ENCODE measurements around the gene ARF5.

ARF5 gene

DNA sequence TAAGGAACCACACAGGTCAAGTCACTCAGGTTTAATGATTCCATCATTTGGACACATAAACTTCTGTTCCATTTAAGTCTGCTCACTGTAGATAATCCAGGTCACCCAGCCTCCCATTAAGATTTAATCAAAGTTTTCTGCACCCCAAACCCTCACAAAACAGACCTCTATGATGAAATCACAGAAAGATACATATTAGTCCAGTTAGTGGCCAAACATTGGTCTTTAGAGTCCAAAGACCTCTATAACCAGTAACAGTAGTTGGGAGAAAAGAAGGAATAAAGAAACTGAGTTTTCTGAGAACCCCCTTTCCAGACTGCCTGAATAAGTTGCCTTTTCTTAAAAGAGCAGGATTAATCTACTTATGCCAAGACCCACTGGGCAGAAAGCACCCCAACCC, 7.6 kb upstream of the ARF5 start:
- Histone ChIP-seq H3K4me3 (ENCODE audit: low read length) (no peak overlapping the region), H3K36me3 (ENCODE audit: control insufficient read depth, low read length) (peaks cover 45% of the 10 kb centered on the region), H3K9me2 (replicated peaks; ENCODE audit: control insufficient read depth, low read length) (no peaks in the 10 kb centered on the region), H3K9me3 (ENCODE audit: control insufficient read depth, insufficient read depth, low read length) (no peaks in the 10 kb centered on the region), H3K4me1 (ENCODE audit: control insufficient read depth, low read length) (peaks cover 16% of the 10 kb centered on the region), H3K27ac (ENCODE audit: low read depth, low read length) (no peak overlapping the region), H3K79me2 (ENCODE audit: control insufficient read depth, low read length) (peaks cover 50% of the 10 kb centered on the region), H3K4me2 (ENCODE audit: low read length) (no peak overlapping the region), H4K20me1 (ENCODE audit: control insufficient read depth, insufficient read depth, low read depth, low read length) (peaks cover 18% of the 10 kb centered on the region; the same call in 1 of the 2 replicates), H3K27me3 (ENCODE audit: control insufficient read depth, low read length) (no peaks in the 10 kb centered on the region), H3F3A (ENCODE audit: control insufficient read depth, insufficient read depth) (no peaks in the 10 kb centered on the region)
- TF ChIP-seq, protein P1, sequence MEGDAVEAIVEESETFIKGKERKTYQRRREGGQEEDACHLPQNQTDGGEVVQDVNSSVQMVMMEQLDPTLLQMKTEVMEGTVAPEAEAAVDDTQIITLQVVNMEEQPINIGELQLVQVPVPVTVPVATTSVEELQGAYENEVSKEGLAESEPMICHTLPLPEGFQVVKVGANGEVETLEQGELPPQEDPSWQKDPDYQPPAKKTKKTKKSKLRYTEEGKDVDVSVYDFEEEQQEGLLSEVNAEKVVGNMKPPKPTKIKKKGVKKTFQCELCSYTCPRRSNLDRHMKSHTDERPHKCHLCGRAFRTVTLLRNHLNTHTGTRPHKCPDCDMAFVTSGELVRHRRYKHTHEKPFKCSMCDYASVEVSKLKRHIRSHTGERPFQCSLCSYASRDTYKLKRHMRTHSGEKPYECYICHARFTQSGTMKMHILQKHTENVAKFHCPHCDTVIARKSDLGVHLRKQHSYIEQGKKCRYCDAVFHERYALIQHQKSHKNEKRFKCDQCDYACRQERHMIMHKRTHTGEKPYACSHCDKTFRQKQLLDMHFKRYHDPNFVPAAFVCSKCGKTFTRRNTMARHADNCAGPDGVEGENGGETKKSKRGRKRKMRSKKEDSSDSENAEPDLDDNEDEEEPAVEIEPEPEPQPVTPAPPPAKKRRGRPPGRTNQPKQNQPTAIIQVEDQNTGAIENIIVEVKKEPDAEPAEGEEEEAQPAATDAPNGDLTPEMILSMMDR (IDR thresholded peaks at IDR 0.05; ENCODE audit: low read depth, low read length, poor library complexity, severe bottlenecking) = no peak
- TF ChIP-seq EZH2phosphoT487 (IDR thresholded peaks at IDR 0.05; ENCODE audit: borderline replicate concordance, low read length) = no peak

- Histone ChIP-seq H3K4me2 (ENCODE audit: low read length) (no peak overlapping the region), H3K36me3 (ENCODE audit: control insufficient read depth, low read length) (peaks cover 45% of the 10 kb centered on the region), H3K9me2 (replicated peaks; ENCODE audit: control insufficient read depth, low read length) (no peaks in the 10 kb centered on the region), H3F3A (ENCODE audit: control insufficient read depth, insufficient read depth) (peaks cover 1% of the 10 kb centered on the region; the same call in 1 of the 2 replicates), H4K20me1 (ENCODE audit: control insufficient read depth, insufficient read depth, low read depth, low read length) (peaks cover 18% of the 10 kb centered on the region; the same call in 1 of the 2 replicates), H3K79me2 (ENCODE audit: control insufficient read depth, low read length) (peaks cover 50% of the 10 kb centered on the region), H3K27me3 (ENCODE audit: control insufficient read depth, low read length) (no peaks in the 10 kb centered on the region), H3K4me1 (ENCODE audit: control insufficient read depth, low read length) (peaks cover 21% of the 10 kb centered on the region), H3K9me3 (ENCODE audit: control insufficient read depth, insufficient read depth, low read length) (no peaks in the 10 kb centered on the region), H3K4me3 (ENCODE audit: low read length) (no peak overlapping the region), H3K27ac (ENCODE audit: low read depth, low read length) (no peak overlapping the region)
- no peak for TF ChIP-seq EZH2phosphoT487 (IDR thresholded peaks at IDR 0.05; ENCODE audit: borderline replicate concordance, low read length)
- TF ChIP-seq, protein P1 (IDR thresholded peaks at IDR 0.05; ENCODE audit: low read depth, low read length, poor library complexity, severe bottlenecking) = no peak
Observed at GRCh38 chr7:127581716-127582115, 6.5 kb upstream of the ARF5 start.

- Histone ChIP-seq H4K20me1 (ENCODE audit: control insufficient read depth, insufficient read depth, low read depth, low read length) (peaks cover 18% of the 10 kb centered on the region; the same call in 1 of the 2 replicates), H3K27ac (ENCODE audit: low read depth, low read length) (no peak overlapping the region), H3K4me3 (ENCODE audit: low read length) (no peak overlapping the region), H3F3A (ENCODE audit: control insufficient read depth, insufficient read depth) (peaks cover 7% of the 10 kb centered on the region), H3K4me1 (ENCODE audit: control insufficient read depth, low read length) (peaks cover 21% of the 10 kb centered on the region), H3K36me3 (ENCODE audit: control insufficient read depth, low read length) (peaks cover 45% of the 10 kb centered on the region), H3K27me3 (ENCODE audit: control insufficient read depth, low read length) (no peaks in the 10 kb centered on the region), H3K9me2 (replicated peaks; ENCODE audit: control insufficient read depth, low read length) (no peaks in the 10 kb centered on the region), H3K9me3 (ENCODE audit: control insufficient read depth, insufficient read depth, low read length) (no peaks in the 10 kb centered on the region), H3K79me2 (ENCODE audit: control insufficient read depth, low read length) (peaks cover 50% of the 10 kb centered on the region), H3K4me2 (ENCODE audit: low read length) (no peak overlapping the region)
- TF ChIP-seq, protein P1 (IDR thresholded peaks at IDR 0.05; ENCODE audit: low read depth, low read length, poor library complexity, severe bottlenecking) = no peak
- TF ChIP-seq EZH2phosphoT487 (IDR thresholded peaks at IDR 0.05; ENCODE audit: borderline replicate concordance, low read length) = no peak
Observed at GRCh38 chr7:127582361-127582760, 5.8 kb upstream of the ARF5 start.

Data from DOHH2 (cell line).